Skin of body (tissue), 2 donors: Measurements from ENCODE around the gene WNT4. TPM values are rescaled to one million over a fixed set of nuclear protein-coding genes. Genes with fewer than 3 reads are reported as not detected.

Experiments used
- DNase-seq: peaks from one replicate; lab custom pipeline; 2025; lab: John Stamatoyannopoulos, UW
- total RNA-seq: library from RNA; depleted of rRNA; stranded (reverse); fragments of >200 nt; gene quantifications from one replicate; pipeline ENCODE4 v1.2.3, GENCODE V29; 2014

The WNT4 gene
- total RNA-seq, 1 donor from 2014 or later, result 4.2 TPM

- no peak for DNase-seq
These were observed 11.8 kb downstream of the WNT4 start for GRCh38 chr1:22131062-22131461.

- no peak for DNase-seq
These were observed 13.3 kb downstream of the WNT4 start for GRCh38 chr1:22129501-22130117.

GRCh38 chr1:22128392-22128791 lies 14.5 kb downstream of the WNT4 start:
- no peak for DNase-seq

- no peak for DNase-seq
These were observed 15.2 kb downstream of the WNT4 start for GRCh38 chr1:22127731-22128130.

- no peak for DNase-seq
These were observed 15.6 kb downstream of the WNT4 start for GRCh38 chr1:22127248-22127647.

- no peak for DNase-seq
These were observed 16.4 kb downstream of the WNT4 start for GRCh38 chr1:22126531-22126930.

- no peak for DNase-seq
These were observed 18.2 kb downstream of the WNT4 start for GRCh38 chr1:22124592-22125229.

- DNase-seq, result no peak
These were observed 18.9 kb downstream of the WNT4 start for GRCh38 chr1:22123901-22124404.

GRCh38 chr1:22123071-22123390 lies 19.9 kb downstream of the WNT4 start:
- DNase-seq, result no peak

GRCh38 chr1:22122273-22123070 lies 20.4 kb downstream of the WNT4 start:
- no peak for DNase-seq

GRCh38 chr1:22121421-22121911 lies 21.4 kb downstream of the WNT4 start:
- DNase-seq, result no peak

GRCh38 chr1:22120469-22120790 lies 22.5 kb downstream of the WNT4 start:
- DNase-seq, result no peak

GRCh38 chr1:22119626-22120468 lies 23.1 kb downstream of the WNT4 start:
- no peak for DNase-seq

GRCh38 chr1:22118291-22118992 lies 24.5 kb downstream of the WNT4 start:
- no peak for DNase-seq

- DNase-seq, result no peak
These were observed 25.0 kb downstream of the WNT4 start for GRCh38 chr1:22117851-22118250.

GRCh38 chr1:22117238-22117637 lies 25.7 kb downstream of the WNT4 start:
- no peak for DNase-seq

- no peak for DNase-seq
These were observed 27.6 kb downstream of the WNT4 start for GRCh38 chr1:22115286-22115685.

GRCh38 chr1:22114083-22115012 lies 28.5 kb downstream of the WNT4 start:
- no peak for DNase-seq

- no peak for DNase-seq
These were observed 30.3 kb downstream of the WNT4 start for GRCh38 chr1:22112554-22112953.

GRCh38 chr1:22111620-22112019 lies 31.3 kb downstream of the WNT4 start:
- no peak for DNase-seq
